ENCODE measurements around the gene KIF6.

Gene KIF6

DNA sequence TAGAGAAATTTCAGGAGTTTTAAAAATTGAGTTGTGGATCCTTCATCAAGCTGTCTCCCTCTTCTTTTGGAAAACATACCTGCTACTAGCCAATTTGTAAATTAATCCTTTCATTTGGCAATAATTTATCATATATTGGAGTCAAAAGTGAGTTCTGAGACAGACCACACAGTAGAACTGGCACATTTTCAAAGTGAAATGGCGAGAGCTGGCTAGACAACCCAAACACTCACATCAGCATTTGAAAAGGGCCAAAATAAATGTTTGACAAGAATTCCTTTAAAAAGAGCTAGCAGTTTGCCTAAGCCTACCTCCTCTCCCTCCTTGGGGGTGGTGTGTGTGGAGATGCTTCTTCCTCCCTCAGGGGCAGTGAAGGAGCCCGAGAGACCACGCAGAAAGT lies 354.8 kb downstream of the KIF6 start:
- no peak for DNase-seq

DNA sequence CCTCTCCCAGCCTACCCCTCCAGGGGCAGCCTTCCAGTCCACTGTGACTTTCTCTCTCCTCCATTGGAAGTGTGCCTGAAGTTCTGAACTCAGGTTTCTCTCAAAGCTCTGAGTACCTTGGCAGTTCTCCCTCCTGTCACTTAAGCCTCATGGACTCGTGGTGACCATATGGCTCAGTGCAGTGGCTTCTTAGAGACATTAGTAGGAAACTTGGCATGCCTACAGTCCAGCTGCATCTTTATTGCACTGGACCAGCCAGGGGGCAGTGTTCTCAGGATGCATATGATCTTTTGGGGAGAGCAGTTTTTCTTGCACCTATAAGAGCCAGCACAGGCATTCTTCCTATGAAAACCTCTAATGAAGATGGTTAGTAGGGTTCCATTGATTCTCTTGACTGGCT lies 355.2 kb downstream of the KIF6 start:
- DNase-seq: no peak

GRCh38 chr6:39367700-39368099 lies 357.5 kb downstream of the KIF6 start:
- DNase-seq: no peak

DNA sequence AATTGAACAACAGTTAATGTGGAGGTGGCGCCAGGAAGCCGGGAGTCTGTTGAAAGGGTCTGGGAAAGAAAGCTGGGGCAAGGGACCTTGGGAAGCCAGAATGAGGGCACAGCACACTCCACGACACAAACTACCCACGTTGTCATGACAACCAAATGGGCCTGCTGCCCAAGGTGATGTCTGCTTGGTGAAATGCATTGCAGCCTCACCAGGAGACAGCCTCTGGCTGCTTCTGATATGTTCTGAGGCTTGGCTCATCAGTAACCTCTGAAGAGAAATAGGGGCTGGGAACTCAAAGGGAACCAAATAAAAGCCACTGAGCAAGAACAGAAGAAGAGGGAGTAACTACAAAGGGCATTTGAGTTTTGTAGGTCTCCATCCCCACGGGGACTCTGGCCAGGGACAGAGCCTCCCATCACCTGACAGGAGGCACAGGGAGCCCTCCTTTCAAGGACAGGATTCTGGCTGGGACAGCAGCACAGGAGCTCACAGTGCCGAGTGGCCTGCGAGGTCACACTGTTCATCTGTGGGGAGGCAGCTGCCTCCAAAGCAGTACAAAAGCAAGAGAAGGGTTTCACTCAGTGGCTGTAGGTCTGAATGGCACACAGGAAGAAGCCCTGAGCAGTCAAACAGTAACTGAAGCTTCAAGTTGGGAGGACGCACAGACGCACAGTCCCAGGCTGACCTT lies 358.1 kb downstream of the KIF6 start:
- no peak for DNase-seq

DNA sequence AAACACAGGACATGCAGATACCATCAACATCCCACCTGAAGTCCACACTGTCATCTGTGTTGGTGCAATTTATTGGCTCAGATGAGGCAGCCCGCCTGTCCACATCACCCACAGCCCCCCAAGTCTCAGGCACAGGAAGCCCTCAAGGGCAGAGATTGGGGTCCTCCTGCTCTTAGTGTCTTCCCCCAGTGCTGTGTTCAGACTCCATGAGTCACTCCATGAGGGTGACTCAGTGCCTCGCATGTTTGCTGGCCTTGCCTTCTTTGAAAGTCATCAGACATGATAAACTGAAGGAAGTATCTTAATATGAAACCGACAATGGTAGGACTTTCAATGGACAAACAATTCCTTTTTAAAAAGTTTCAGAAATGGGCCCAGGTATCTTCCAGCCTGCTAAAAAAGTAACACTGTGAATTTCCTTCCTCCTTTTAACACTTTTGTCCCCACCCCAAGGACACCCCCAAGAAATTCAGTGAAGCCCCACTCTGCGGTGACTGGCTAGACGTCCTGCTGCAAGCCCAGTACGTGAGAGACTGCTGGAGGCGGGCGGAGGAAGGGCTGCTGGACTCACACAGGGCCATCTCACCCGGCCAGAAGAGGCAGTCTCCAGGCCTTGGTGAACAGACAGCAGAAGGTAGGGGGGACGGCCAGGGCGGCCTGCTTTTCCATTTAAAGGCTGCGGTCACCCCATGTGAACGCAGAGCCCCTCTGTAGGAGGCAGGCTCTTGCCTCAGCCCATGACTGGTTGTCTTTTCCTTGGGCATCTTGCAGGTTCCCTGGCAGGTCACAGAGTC lies 359.7 kb downstream of the KIF6 start:
- DNase-seq: peak in 1 of 2 donors; percentile 8

- no peak for DNase-seq
Measured at GRCh38 chr6:39363280-39363679, 361.9 kb downstream of the KIF6 start.

GRCh38 chr6:39362487-39362865 lies 362.7 kb downstream of the KIF6 start:
- DNase-seq: no peak

DNA sequence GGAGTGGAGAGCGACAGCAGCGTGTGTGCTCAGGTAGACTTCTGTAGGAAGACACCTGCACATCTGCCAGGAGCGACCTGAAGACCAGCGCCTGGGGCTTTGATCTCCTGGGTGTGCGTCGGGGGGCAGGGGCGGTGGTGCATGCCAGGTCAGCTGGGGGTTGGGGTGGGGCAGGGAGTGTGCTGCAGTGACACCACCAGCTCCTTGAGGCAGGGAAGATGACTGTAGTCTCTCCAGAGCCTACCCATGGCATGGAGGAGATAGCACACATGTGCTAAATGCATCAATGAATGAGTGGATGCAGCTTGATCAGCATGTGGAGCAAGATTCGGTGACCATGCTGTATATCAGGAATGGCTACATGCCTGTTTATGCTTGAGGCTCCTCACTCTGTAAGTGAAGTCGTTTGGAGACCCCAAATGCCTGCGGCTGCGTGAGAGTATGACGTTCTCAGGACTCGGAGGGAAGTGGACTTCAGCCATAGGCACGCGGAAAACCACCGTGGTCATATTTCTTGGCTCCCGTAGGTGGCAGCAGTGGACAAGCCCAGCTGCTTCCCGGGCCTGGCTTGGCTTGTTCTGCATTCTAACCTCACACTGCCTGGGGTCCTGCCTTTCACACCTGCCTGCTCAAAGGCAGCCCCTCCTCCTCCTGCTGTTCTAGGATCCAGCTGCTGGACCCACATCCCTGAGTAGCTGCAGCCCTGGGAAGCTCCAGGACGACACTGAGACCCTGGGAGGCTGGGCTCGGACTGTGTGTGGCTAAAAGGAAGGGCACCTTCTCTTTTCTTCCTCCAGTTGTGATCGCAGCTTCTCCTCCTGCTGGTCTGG lies 363.3 kb downstream of the KIF6 start:
- DNase-seq: peak; percentile 66 to 76

- no peak for DNase-seq
Measured at GRCh38 chr6:39360378-39360777, 364.8 kb downstream of the KIF6 start.

DNA sequence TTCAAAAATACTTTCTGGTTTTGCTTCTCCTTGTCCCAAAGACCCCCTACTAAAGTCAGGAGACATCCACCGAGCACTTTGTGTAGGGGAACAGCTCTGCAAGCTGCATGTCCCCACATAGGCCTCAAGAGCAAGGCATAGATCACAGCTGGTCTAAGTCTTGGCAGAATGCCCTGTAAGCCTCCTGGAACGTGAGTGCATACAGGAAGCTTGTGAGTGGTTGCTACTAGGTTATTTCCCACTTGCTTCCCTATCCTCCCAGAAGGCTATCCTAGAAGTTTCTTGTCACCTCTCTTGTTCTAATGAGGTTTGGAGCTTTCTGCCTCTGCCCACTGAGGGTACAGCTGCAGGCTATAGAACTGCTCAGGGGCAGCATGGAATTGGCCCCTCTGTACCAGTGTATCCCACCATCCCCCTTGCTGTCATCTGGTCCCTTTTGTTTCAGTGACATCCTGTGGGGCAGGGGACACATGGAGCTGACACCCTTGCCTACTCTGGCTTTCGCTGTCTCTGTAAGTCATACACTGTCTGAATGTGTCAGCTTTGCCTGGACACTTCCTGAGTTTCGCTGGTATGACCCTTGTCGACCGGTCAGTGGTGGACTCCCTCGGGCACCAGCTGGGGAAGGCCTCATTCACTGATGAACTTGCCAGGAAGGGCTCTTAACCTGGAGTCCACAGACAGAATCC lies 367.1 kb downstream of the KIF6 start:
- no peak for DNase-seq

DNA sequence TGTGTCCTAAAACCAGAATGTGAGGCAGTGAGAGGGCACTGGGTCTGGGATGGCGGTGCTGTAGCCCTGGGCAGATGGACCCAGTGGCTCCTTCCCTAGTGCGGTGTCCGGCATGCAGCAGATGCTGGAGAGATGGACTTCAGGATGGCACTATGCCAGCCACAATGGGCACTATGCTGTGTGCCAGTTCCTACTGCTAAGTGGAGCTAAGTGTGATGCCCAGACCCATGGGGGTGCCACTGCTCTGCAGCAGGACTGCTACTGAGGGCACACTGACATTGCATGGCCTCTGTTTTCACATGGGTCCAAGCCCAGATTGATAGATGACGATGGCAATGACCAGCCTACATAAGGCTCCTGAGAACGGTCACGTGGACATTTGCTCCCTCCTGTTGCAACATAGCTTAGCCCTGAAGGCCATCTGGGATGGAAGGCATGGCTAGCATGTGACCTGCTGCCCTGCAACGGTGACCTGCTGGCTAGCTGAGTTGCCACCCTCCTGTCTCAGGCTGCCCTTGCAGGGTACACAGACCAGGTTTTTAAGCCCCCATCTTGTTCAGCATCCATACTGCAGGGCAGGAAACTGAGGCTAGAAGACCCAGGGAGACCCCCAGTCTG lies 371.4 kb downstream of the KIF6 start:
- no peak for DNase-seq

DNA sequence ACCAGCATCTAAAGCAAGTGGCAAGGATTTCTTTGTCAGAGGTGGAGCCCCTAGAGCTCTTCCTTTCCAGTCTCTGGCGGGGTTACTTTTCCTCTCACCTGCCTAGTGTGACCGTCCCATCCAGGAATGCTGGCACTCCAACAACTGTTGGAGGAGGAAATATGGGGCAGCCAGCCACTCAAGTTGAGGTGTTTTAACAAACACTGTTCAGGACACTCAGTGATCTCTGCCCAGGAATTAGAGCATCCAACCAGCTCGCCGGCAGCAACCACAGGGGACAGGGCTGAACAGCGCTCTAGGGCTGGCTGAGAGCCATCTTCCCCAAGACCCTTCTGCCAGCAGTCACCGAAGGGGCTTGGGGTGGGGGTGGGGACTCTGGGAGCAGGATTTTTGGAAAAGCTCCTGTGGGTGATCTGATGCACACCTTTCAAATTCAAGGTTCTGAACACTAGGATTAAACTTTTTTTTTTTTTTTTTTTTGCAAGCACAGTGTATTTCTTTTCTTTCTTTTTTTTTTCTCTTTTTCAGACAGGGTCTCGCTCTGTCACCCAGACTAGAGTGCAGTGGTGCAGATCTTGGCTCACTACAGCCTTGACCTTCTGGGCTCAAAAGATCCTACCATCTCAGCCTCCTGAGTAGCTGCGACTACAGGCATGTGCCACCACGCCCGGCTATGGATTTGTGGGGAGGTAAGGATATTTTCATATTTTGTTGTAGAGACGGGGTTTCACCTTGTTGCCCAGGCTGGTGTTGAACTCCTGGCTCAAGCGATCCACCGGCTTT lies 374.3 kb downstream of the KIF6 start:
- DNase-seq: no peak

GRCh38 chr6:39348740-39349139 lies 376.5 kb downstream of the KIF6 start:
- no peak for DNase-seq

GRCh38 chr6:39347906-39348585 lies 377.2 kb downstream of the KIF6 start:
- peak; percentile 67 to 74 for DNase-seq

GRCh38 chr6:39347206-39347605 lies 378.0 kb downstream of the KIF6 start:
- no peak for DNase-seq

GRCh38 chr6:39344821-39345280 lies 380.4 kb downstream of the KIF6 start:
- no peak for DNase-seq

- no peak for DNase-seq
Measured at GRCh38 chr6:39343396-39343870, 381.8 kb downstream of the KIF6 start.

DNA sequence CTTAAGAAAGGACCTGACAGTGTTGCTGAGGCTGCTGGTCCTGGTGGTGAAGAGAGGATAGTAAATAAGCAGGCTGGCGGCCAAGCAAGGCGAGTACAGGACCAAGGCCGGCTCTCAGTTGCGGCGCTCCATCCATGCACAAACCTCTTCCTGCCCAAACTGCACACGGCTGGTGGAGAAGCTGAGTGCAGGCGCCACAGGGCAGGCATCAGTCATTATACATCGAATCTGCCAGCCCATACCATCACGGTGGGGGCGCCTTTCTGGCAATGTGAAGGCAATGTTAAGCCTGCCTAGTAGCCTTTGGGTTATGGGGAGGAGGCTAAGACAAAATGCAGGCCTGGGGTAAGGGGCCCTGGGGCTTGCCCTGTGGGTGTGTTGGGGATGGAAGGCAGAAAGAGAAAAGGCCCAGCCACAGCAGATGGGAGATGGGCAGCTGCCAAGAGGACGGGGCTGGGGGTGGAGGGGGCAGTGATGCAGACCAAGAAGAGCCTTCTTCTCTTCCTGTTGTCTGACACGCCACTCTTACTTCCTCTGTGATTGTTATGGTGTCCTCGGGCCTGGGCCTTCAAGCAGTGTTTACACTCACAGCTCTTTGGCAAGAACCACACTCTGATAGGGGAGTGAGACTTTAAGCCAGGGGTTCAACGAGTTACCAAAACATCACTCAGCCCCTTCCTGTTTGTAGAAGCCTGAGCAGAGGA lies 382.4 kb downstream of the KIF6 start:
- peak in 1 of 2 donors; percentile 47 for DNase-seq

GRCh38 chr6:39341937-39342336 lies 383.3 kb downstream of the KIF6 start:
- DNase-seq: peak; percentile 12 to 52

DNA sequence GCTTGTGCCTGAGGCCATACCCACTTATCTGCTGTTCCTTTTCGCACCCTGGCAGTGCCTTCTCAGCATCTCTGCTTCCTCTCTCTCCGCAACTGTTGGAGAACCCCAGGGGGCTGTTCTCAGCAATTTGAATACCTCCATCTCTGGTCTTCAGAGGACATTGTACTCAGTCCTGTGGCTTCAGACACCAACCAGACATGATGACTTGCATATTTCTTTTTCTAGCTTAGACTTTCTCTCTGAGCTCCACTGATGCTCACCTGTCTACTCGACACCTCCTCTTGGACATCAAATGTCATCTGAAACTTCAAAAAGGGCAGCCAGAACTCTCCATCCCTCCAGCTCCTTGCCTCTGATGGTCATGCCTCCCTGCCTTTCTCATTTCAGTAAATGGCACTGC lies 383.9 kb downstream of the KIF6 start:
- DNase-seq: no peak

Measured in inflammatory macrophage (primary cell).